HG03432 (cell line): Measurements from ENCODE around the gene LRRC38.

Experiments
- ATAC-seq: cut with Tn5 transposase; IDR thresholded peaks from one replicate; pipeline ENCODE4 v1.9.1; 2021; ENCODE audit warnings: mild to moderate bottlenecking, moderate library complexity; ENCODE audit not compliant: unreplicated experiment

The LRRC38 gene

DNA sequence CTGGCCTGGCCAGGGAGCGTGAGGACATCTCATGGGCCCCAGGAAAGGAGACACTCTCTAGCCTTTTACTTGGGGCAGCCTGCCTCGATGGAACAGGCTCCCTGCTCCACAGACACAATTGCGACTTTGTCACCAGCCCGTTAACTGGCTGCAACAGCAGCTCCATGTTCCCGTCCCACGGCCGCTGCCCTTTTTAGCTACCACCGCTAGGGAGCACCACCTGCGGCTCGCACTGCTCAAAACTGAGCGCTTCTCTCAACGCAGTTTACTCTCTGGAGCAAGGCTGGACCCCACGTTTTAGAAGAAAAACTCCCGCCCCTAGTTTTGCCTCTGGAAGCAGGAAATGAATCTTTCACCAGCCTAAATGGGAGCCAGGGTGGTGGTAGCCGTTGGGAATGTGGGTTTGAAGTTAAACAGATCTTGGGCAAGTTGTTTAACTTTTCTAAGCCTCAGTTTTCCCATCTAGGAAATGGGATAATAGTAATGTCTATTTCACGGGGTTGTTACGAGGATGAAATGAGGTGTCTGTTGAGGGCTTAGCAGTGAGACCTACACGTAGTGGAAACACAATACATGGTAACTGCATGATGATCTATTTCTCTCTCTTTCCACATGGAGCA is 3.5 kb upstream of the LRRC38 start:
- no peak for ATAC-seq

DNA sequence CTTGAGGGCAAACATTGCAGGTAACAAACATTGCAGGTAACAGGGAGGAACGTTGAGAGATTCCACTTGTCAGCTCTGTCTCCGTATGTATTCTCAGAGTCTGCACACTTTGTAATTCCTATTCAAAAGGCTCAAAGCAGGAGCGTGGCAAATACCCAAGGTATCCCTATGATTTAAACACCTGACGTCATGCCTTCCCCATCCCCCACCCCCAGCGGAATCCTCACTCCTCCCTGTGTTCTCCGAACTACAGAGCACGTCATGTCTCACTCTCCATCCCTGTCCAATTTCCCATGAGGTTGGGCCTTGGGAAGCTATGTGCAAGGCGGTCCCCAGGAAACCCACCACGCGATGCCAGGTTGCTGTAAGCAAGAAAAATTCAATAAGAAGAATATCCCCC is 2.8 kb upstream of the LRRC38 start:
- no peak for ATAC-seq

DNA sequence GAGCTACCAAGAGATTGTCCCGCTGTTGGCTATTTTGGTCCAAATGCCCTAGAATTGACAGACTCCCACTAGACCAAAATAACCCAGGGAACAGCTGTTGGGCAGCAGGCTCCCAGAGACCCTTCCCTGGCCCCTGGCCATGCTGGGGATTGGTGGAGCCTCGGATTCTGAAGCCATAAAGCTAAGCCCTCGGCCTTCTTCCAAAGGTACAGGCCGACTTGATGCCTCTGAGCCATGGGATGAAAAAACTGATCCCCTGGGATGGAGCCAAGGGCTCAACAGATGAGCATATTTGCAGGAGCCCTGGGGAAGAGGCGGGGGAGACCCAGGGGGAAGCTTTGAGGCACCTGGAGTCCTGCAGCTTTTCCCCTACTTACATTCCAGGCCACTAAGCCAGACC is 1.0 kb upstream of the LRRC38 start:
- no peak for ATAC-seq

DNA sequence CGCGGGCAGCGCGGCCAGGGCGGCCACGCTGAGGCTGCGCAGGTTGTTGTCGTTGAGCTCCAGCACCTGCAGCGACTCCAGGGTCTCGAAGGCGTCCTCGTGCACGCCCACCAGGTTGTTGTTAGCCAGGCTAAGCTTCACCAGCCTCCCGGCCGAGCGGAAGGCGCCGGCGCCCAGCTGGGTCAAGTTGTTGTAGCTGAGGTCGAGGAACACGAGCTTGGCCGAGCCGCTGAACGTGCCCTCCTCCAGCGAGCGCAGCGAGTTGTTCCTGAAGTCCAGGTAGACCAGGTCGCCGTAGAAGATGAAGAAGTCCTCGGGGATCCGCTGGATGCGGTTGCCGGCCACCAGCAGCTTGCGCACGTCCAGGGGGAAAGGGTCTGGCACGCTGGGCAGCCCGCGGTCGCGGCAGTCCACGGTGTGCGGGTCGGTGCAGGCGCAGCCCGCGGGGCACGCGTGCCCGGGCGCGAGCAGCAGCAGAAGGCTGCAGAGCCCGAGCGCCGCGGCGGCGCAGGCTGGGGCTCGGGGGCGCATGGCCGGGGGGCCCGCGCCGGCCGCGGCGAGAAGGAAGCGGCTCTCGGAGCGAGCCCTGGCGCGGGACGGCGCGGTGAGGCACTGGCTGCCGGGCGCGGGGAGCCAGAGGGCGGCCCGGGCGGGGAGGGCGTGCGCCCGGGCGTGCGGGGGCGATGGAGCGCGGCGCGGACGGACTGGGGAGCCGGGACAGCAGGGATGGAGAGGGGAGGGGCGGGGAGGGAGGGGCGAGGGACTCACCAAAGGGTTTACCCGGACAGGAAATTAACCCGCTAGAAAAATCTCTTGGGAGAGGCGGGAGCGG is 524 bp downstream of the LRRC38 start:
- ATAC-seq, result no peak

DNA sequence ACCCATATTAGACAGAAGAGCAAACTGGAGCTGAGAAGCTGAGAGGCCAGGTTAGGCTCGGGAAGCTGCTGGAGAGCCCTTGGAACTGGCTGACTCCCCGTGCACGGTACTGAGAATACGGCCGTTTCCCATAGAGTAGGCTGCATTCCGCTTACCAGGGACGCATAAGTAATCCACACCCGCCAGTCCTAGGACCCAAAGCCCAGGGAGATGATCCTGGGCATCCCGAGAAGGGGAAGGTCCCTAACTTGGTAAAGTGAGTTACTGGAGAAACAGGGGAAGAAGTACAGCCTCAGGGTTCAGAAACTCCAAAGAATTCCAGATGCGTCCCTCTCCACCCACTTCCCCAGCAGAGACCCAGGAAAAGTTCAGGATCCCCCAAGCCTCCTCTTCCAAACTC is 1.3 kb downstream of the LRRC38 start:
- ATAC-seq, result no peak

DNA sequence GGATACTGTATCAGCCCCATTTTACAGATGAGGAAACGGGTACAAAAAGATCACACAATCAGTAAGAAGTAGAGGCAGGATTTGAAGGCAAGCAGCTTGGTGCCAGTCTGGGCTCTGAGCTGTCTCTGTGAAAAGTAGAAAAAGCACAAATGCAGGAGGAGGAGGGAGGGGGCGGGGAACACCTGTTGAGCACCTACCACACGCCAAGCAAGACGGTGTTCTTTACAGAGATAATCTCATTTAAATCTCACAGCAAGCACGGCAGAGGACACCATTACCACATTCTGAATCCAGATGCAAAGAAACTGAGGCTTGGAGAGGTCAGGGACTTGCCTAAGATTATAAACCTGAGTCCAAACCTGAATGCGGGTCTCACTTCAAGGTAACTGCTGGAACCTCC is 3.3 kb downstream of the LRRC38 start:
- no peak for ATAC-seq

DNA sequence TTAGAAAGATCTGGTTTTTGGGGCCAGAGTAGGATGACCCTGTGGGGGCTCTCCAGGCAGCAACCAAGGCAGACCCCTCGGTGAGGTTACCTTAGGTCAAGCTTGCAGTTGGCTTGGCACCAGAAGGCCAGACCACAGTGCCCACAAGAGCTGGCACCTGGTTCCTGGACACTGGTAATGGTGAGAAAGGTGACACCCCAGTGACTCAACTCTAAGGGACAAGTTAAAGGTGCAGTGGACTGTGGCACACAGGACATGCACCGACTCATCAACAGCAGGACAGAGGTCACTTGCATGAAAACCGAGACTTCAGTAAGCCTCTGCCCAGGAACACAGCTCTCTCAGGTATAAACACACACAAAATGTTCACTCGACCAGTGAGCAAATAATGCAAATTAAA is 6.7 kb downstream of the LRRC38 start:
- no peak for ATAC-seq

DNA sequence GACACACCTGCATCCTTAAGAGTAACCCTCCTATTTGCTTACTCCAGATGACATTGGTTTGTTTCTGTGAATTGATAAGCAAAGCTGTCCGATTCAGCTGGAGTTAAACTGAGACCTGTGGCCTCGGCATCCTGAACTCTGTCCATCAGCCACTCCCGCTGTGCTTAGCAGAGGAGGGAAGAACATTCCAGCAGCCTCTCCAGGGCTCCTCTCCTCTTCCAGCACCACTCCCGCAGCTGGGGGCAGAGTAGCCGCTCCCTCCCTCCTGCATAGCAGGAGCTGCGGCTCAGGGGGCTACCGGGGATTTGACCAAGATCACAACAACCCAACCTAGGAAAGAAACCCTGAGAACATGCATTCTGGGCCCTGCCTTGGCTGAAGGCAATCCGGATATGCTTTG is 8.8 kb downstream of the LRRC38 start:
- ATAC-seq, result no peak

DNA sequence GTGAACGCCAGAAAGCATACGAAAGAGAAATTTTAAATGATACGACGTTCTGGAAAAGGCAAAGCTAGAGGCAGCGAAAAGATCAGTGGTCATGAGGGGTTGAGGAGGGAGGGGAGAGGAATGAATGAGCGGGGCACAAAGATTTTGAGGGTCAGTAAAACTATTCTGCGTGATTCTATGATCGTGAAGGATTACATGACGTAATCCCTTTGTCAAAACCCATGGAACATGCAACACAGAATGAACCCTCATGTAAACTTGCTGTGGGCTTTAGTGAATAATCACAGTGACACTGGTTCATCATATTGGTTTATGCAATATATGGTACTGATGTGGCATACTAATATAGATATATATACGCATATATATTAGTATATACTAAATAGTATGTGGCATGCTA is 13.0 kb downstream of the LRRC38 start:
- no peak for ATAC-seq

DNA sequence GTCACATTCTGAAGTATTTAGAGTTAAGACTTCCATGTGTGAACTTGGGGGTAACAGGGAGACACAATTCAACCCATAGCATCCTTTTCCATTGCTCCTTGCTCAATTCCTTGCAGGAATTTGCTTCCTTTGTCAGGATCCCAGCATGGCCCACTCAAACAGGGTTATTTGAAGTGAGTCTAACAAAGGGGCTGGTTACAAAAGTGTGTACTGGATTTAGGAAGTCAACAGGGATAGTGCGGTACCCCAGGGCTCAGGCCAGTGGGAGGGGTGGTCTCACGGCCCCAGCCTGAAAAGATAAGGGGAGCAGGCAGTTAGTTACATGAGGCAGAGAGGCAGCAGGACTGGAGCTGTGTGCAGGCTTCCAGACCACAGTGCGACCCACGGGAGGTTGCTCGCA is 14.4 kb downstream of the LRRC38 start:
- ATAC-seq, result no peak

DNA sequence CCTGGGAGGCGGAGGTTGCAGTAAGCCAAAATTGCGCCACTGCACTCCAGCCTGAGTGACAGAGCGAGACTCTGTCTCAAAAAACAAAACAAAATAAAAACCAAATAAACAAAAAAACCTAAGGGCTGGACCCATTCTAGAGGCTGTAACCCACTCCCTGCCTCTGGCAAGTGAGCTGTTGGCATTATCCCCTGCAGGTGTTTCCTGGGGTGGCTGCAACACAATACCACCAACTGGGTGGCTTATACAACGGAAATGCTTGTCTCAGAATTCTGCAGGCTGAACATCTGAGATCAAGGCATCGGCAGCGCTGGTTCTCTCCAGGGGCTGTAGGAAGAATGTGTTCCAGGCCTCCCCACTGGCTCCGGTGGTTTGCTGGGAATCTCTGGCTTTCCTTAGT is 15.2 kb downstream of the LRRC38 start:
- ATAC-seq, result no peak

DNA sequence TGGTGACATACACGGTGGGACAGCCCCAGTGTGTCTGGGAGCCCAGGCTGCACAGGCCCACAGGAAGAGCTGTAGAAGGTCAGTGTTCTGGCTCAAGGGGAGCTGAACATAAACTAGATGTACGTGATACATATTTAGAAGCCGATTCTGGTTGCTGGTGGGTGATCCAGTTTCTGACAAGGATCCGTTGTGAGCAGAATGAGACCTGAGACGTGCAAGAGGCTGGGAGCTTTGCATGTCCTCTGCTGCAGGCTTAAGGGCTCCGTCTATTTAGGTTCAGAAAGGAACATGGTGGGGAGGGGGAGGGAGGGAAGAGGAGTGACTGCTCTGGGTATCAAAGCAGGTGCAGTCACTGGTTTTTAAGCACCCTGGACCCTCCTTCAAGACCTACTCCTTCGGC is 18.6 kb downstream of the LRRC38 start:
- ATAC-seq, result no peak

DNA sequence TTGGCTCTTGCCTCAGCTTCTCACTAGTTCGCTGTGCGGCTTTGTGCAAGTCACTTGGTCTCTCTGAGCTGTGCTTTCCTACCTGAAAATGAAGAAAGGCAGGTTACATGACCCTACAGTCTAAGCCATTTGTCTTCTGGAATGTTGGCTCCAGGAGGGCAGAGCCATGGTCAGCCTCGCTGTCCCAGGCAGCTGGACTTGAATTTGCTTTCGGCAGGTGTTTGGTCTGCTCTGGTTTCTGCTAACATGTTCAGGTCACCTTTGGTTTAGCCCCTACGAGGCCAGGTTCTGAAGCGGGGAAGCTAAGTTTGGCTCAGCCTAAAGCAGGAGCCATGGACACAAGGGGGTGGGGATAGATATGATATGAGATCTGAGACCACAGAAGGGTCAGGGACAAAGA is 19.1 kb downstream of the LRRC38 start:
- no peak for ATAC-seq

DNA sequence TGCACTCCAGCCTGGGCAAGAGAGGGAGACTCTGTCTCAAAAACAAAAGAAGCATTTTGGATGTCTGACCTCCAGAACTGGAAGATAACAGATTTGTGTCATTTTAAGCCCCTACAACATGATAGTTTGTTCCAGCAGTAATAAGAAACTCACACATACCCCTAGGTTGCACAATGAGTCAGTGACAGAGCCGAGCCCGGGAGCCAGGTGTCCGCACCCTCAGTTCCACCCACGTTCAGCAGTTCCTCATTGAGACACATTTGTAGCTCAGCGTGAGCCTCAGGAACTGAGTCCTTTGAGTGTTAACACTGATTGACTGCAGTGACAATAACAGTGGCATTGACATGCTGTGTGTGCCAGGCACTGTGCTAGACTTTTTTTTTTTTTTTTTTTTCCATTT is 19.8 kb downstream of the LRRC38 start:
- ATAC-seq, result no peak

DNA sequence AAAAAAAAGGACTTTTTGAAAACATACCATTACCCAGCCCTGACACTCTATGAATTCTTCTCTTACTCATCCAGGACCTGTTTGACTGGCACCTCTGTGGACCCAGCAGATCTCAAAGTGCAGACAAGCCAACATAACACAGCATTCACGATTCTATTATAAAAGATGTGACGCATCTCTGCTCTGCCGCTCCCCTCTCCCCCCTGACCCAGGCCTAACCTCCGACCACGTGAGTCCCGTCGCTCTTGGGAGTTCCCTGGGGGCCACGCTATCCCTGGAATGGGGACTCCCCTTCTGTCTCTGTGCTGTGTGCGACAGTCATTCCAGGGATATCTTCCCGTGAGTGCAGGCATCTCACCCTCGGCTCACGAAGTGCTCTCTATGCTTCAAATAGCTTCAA is 21.1 kb downstream of the LRRC38 start:
- ATAC-seq, result no peak

DNA sequence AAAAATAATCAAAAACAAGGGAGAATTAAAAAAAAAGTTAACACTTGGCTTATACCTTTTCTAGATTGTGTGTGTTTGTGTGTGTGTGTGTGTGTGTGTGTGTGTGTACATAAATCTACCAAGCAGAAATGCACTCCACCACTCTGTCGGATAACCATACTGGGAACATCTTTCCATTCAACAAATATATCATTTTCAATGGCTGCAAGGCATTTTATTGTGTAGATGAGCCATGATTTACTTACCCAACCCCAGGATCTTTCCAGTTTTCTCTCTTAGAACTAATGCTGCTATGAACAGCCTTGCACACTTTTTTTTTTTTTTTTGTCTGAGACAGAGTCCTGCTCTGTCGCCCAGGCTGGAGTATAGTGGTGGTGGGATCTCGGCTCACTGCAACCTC is 25.8 kb downstream of the LRRC38 start:
- ATAC-seq, result no peak

DNA sequence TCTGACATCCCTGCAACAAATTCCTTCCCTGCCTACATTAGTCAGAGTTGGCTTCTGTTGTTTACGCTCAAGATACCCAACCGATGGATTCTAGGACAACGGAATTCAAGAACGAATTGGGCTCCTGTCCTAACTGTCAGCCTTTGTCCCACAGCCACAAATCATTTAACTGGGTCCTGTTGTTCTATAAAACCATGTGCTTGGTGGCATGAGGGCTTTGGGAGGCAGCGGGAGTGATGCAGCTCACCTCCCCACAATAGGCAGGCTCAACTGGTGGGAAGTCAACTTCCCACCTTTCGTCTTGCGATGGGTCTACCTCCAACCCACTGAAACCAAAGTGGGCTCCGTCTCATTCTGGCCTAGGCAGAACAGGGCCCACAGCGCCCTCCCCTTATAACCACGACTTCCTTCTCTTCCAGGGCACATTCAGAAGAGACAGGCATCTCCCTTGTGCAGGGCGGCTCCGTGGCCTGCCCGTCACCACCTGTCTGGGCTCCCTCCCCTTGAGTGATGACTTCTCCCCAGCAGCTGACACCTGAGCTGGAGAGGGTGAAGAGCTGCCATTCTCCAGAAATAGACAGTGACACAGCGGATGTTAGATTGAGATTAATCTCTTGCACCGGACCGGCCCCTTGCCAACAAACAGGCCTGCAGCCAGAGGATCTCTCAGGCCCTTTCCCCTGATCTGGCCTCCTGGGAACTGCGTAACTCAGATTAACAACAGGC is 26.5 kb downstream of the LRRC38 start:
- no peak for ATAC-seq

DNA sequence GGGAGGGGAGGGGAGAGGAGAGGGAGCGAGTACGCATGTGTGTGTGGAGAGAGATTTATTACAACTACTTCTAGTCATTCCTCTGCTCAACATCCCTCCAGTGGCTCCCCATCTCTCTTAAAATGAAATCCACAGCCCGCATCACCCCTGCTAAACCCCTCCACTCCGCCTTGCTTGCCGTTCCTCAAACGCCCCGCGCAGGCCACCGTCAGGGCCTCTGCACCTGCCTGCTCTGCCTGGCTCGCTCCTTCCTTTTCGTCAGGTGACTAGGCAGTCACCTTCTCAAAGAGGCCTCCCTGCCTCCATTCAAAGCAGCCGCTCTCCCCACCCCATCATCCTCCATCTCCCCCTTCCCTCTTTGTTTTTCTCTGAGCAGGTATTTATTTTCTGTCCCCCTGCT is 29.9 kb downstream of the LRRC38 start:
- ATAC-seq, result no peak

DNA sequence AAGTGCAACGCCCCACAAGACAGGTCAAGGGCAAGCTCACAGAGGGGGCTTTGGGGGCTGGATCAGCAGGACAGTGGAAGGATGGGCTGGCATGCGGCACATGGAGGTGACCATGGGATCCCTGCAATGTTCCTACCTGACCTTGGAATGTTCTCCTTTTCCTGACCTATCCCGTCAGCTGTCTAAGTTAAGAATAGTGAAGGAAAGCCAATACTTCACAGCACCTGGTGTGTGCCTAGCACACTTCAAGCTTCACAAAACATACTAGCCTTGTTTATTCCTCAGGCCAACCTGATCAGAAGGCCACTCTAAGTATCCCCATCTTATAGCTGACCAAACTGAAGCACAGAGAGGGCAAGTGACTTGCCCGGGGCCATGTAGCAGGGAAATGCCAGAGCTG is 31.2 kb downstream of the LRRC38 start:
- ATAC-seq, result no peak

DNA sequence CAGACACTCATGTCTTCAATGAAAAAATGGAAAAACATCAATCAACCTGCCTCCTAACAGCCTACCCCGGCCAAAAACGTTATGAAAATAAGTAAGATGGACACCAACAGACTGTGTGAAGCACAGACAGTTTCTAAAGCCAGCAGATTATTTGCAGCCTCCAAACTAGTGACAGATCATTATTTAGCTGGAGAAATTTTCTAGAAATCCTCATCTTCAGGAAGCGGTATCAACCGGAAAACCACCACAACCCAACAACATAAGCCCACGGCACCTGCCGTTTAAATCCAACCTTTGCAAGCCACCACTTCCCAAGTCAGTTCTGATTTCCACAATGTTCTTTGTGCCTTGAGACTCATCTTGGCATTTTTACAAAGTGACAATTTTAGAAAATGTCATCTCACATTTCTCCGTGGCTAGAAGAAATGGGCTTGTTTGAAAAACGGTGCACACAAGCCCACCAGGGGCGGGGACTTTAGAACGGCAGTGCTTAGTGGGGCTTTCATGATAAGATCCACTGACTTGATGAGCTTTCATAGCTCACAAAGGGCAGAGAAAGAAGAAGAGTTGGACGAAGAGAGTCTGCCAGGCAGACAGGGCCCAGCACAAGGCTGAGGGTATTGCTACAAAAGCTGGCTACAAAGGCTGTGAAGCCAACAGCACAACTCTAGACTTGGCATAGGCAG is 34.5 kb downstream of the LRRC38 start:
- no peak for ATAC-seq

DNA sequence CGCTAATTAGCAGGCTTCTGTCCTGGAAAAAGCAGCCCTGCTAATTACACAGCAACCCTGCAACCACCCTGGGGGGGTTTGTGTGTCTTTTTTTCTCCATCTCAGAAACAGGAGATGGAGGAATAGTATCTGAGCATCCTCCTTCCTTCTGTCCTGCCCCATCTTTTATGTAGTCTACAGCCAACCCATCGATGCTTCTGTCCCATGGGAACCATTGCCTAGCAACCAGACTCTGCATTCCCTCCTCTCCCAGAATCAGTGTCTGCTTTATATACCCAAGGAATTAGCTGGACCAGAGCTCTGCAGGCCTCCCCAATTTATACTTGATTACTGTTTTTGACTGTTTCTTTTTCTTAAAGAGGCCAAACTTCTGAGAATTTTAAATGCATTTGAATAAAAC is 35.1 kb downstream of the LRRC38 start:
- no peak for ATAC-seq

DNA sequence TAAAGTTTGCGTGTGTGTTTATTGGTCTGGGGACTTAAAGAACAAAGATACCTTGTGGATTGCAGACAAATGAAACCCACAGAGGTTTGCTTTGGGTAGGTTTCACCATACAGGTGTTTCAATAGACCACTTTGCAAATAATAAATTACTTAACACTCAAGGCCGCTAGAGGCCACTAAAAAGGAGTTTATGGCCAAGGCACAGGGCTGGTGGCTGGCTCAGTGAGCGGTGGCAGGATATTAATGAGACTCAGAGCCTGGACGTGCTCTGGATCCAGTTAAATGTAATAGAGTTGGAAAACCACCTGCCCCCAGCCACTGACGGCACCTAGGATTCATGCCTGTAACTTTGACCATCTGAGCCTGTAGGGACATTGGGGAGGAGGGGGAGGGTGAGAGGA is 44.5 kb downstream of the LRRC38 start:
- ATAC-seq, result no peak
